Endothelial cell of umbilical vein (primary cell): Measurements from ENCODE around the gene ECT2. TPM values are rescaled to one million over a fixed set of nuclear protein-coding genes. Genes with fewer than 3 reads are reported as not detected.

Experiments used
- BruUV-seq: library from RNA; stranded (reverse); fragments of 400-500 nt; replicated peaks from 2 replicates; lab custom pipeline; 2021; lab: Mats Ljungman, UMichigan
- CTCF ChIA-PET: fragments of 300-600, 350-600 bp; sonication (Branson Sonifier 250); formaldehyde crosslinking; loops from one replicate; lab custom pipeline; 2021; ENCODE audit warnings: antibody characterized with exemption, inconsistent platforms; lab: Charles Lee
- POLR2A ChIA-PET: fragments of 300-600, 350-600 bp; sonication (Branson Sonifier 250); formaldehyde crosslinking; loops from one replicate; lab custom pipeline; 2021; ENCODE audit warnings: antibody characterized with exemption, inconsistent platforms; lab: Charles Lee
- DNase-seq: peaks from one replicate; pipeline ENCODE4 v3.0.0-alpha.2; 2011; ENCODE audit warnings: low read depth, low spot score
- FAIRE-seq: peaks from 2 replicates; lab custom pipeline; 2011; peaks lifted over from hg19 to GRCh38; lab: Jason Lieb, UNC
- H2AFZ ChIP-seq: 2 replicates; pipeline ENCODE4 v1.6.0; 2012; ENCODE audit warnings: low read depth, low read length, control low read depth, inconsistent platforms
- H3K27ac ChIP-seq: 2 replicates; pipeline ENCODE4 v1.5.1; 2011; ENCODE audit warnings: low read depth, mild to moderate bottlenecking, control low read depth, low read length, moderate library complexity; ENCODE audit not compliant: insufficient read depth
- H3K27me3 ChIP-seq, 2 experiments: 2 replicates each; pipeline versions ENCODE4 v1.6.0 to v1.6.1; 2011; ENCODE audit warnings: low read length in 2 of 2, mixed read lengths in 1 of 2; ENCODE audit not compliant: control insufficient read depth in 2 of 2, insufficient read depth in 2 of 2
- H3K36me3 ChIP-seq, 2 experiments: 2 replicates in 1 of 2; 3 replicates in 1 of 2; pipeline ENCODE4 v1.5.1; 2011; ENCODE audit warnings: low read length in 2 of 2, mild to moderate bottlenecking in 1 of 2, moderate library complexity in 1 of 2; ENCODE audit not compliant: control insufficient read depth in 2 of 2, insufficient read depth in 2 of 2; ENCODE audit errors: extremely low read depth in 1 of 2
- H3K4me1 ChIP-seq: 3 replicates; pipeline ENCODE4 v1.5.1; 2011; ENCODE audit warnings: mild to moderate bottlenecking, low read length; ENCODE audit not compliant: control insufficient read depth, insufficient read depth; ENCODE audit errors: extremely low read depth
- H3K4me2 ChIP-seq: 2 replicates; pipeline ENCODE4 v1.6.1; 2011; ENCODE audit warnings: low read length, control low read depth, mixed read lengths; ENCODE audit not compliant: insufficient read depth
- H3K4me3 ChIP-seq, 3 experiments: fragments of 200-600 bp in 1 of 3; sonication (generic), shearing (Covaris generic) in 1 of 3; replicated peaks in 1 of 3; 2 replicates each; pipeline ENCODE4 v1.5.1; 2011 to 2016; ENCODE audit warnings: control low read depth in 3 of 3, low read length in 3 of 3, mild to moderate bottlenecking in 2 of 3, inconsistent platforms in 1 of 3, low read depth in 1 of 3, moderate library complexity in 1 of 3; ENCODE audit not compliant: insufficient read depth in 1 of 3
- H3K79me2 ChIP-seq: 2 replicates; pipeline ENCODE4 v1.6.0; 2012; ENCODE audit warnings: low read length, inconsistent platforms; ENCODE audit not compliant: control insufficient read depth, insufficient read depth
- H3K9ac ChIP-seq: replicated peaks from 2 replicates; pipeline ENCODE3; 2011; ENCODE audit warnings: low read length, control low read depth; ENCODE audit not compliant: insufficient read depth; ENCODE audit errors: extremely low read depth
- H3K9me1 ChIP-seq: replicated peaks from 3 replicates; pipeline ENCODE4 v1.6.0; 2011; ENCODE audit warnings: mild to moderate bottlenecking, low read length; ENCODE audit not compliant: control insufficient read depth, insufficient read depth; ENCODE audit errors: extremely low read depth
- H3K9me3 ChIP-seq: replicated peaks from 2 replicates; pipeline ENCODE4 v1.5.1; 2012; ENCODE audit warnings: low read length, inconsistent platforms; ENCODE audit not compliant: control insufficient read depth, insufficient read depth
- H4K20me1 ChIP-seq: replicated peaks from 2 replicates; pipeline ENCODE3; 2011; ENCODE audit warnings: mild to moderate bottlenecking, low read length; ENCODE audit not compliant: control insufficient read depth, insufficient read depth; ENCODE audit errors: extremely low read depth
- CTCF ChIP-seq, 2 donors: IDR thresholded peaks; 1 replicate in 1 of 2; 2 replicates in 1 of 2; pipeline ENCODE4 v1.5.1; 2011; ENCODE audit warnings: low read length in 2 of 2, mild to moderate bottlenecking in 2 of 2, moderate library complexity in 2 of 2, control low read depth in 1 of 2, inconsistent platforms in 1 of 2, low read depth in 1 of 2; ENCODE audit not compliant: insufficient read depth in 1 of 2; ENCODE audit errors: extremely low read depth in 1 of 2
- MAX ChIP-seq: IDR thresholded peaks from 2 replicates; pipeline ENCODE4 v1.6.1; 2011; ENCODE audit not compliant: insufficient read depth, insufficient read length
- MYC ChIP-seq: IDR thresholded peaks from one replicate; pipeline ENCODE4 v1.6.1; 2011; ENCODE audit warnings: mild to moderate bottlenecking, low read depth, low read length
- POLR2A ChIP-seq: IDR thresholded peaks from 2 replicates; pipeline ENCODE4 v1.6.1; 2012; ENCODE audit warnings: low read depth, mild to moderate bottlenecking, control low read depth, low read length
- POLR2AphosphoS5 ChIP-seq: IDR thresholded peaks from 2 replicates; pipeline ENCODE4 v1.6.1; 2012; ENCODE audit warnings: low read depth, mild to moderate bottlenecking, control low read depth, low read length, moderate library complexity; ENCODE audit not compliant: insufficient read depth
- dilution Hi-C: fragments of 300-500 bp; cut with MboI; formaldehyde crosslinking; loops from one replicate; pipeline ENCODE4 v1.15.0; 2019; ENCODE audit warnings: low sequenced_read_pairs; ENCODE audit not compliant: extremely low pct_ligation_motif_present
- intact Hi-C: fragments of 100-400 bp; cut with micrococcal nuclease; formaldehyde crosslinking; loops from one replicate; pipeline ENCODE4 v1.10.0; 2022
- polyA plus RNA-seq, 4 experiments: library from polyadenylated mRNA; depleted of rRNA in 3 of 4; stranded (reverse) in 3 of 4; unstranded in 1 of 4; fragments of >200 nt; gene quantifications; 2 replicates each; pipeline versions ENCODE4 v1.2.1 to v1.2.3, GENCODE V29; 2011 to 2012; ENCODE audit warnings: missing spikeins in 1 of 4
- total RNA-seq: library from RNA; stranded (reverse); gene quantifications from 2 replicates; pipeline ENCODE4 v1.2.3, GENCODE V29; 2021

Gene ECT2
- total and polyA plus RNA-seq, 2 donors (not counting 3 experiments of a cell fraction or from before 2014, with no cell fraction given): 10.3 to 47.5 TPM

GRCh38 chr3:172808969-172809546 lies 58.5 kb downstream of the ECT2 start:
- no peak overlapping the region for H3K9ac ChIP-seq
- no TSS peak for BruUV-seq
- no peaks in the 10 kb centered on the region for H3K9me3 ChIP-seq
- no peaks in the 10 kb centered on the region for H3K9me1 ChIP-seq
- intact Hi-C loops (loop anchor here (1.0 to 5.0 kb wide), 4 partner anchors 236 to 743 kb away; no protein-coding TSS in a partner anchor), dilution Hi-C loops (no loop called here)
- no peak overlapping the region for H3K4me3 ChIP-seq
- no peaks in the 10 kb centered on the region for H3K79me2 ChIP-seq
- no peak overlapping the region for H3K27ac ChIP-seq
- TF ChIP-seq POLR2A (no peak), MAX (no peak), POLR2AphosphoS5 (no peak), CTCF (IDR thresholded peaks at IDR 0.05; ENCODE audit: extremely low read depth in 1 of 2, insufficient read depth in 1 of 2, low read depth in 1 of 2, low read length in 2 of 2) (peak in 1 of 2 donors; percentile 2), MYC (no peak)
- H3K36me3 ChIP-seq: peaks cover 0 to 17% of the 10 kb centered on the region in 2 experiments
- CTCF ChIA-PET: interaction anchor here (1.5 to 2.3 kb wide), 3 partner anchors 236 to 603 kb away, joined by 4 to 16 read pairs (median 11); no protein-coding TSS in a partner anchor
- POLR2A ChIA-PET: no interaction called here
- FAIRE-seq (no peak), DNase-seq (peak; percentile 63)
- no peak overlapping the region for H2AFZ ChIP-seq
- H4K20me1 ChIP-seq: no peaks in the 10 kb centered on the region
- no peak overlapping the region for H3K4me2 ChIP-seq
- H3K4me1 ChIP-seq: no peaks in the 10 kb centered on the region
- no peaks in the 10 kb centered on the region for H3K27me3 ChIP-seq
